Right lobe of liver (tissue), 6 donors: ENCODE data around the gene FIBP. TPM values are rescaled to one million over a fixed set of nuclear protein-coding genes. Genes with fewer than 3 reads are reported as not detected.

Source experiments
- ATAC-seq, 4 donors: fragments of 200-7000 bp; cut with Tn5 transposase; one replicate each; pipeline ENCODE4 v1.9.1; 2020; ENCODE audit warnings: mild to moderate bottlenecking in 4 of 4, moderate library complexity in 4 of 4
- DNase-seq, 3 donors: peaks; one replicate each; pipeline ENCODE4 v3.0.0-alpha.2; 2020
- H3K27ac ChIP-seq, 3 donors: fragments of 200-600 bp; one replicate each; pipeline ENCODE4 v1.8.0; 2022
- H3K27me3 ChIP-seq, 2 donors: fragments of 200-600 bp; one replicate each; pipeline ENCODE4 v1.8.0; 2022
- H3K36me3 ChIP-seq, 4 donors: fragments of 200-600 bp; sonication (generic) in 1 of 4; one replicate each; pipeline versions ENCODE4 v1.5.1 to v1.8.0; 2017 to 2022; ENCODE audit warnings: control low read depth in 1 of 4
- H3K4me1 ChIP-seq, 4 donors: fragments of 200-600 bp; sonication (generic) in 1 of 4; one replicate each; pipeline versions ENCODE4 v1.5.1 to v1.8.0; 2017 to 2022; ENCODE audit warnings: control low read depth in 1 of 4
- H3K4me3 ChIP-seq, 3 donors: fragments of 200-600 bp; one replicate each; pipeline ENCODE4 v1.8.0; 2022
- H3K9me3 ChIP-seq, 4 donors: fragments of 200-600 bp; sonication (generic) in 1 of 4; one replicate each; pipeline versions ENCODE4 v1.5.1 to v1.8.0; 2017 to 2022; ENCODE audit warnings: control low read depth in 1 of 4
- POLR2A ChIP-seq: fragments of 450-650 bp; IDR thresholded peaks from one replicate; pipeline ENCODE4 v1.6.1; 2017; ENCODE audit warnings: antibody characterized with exemption, mild to moderate bottlenecking
- WGBS: methylation state at CpG from one replicate; pipeline ENCODE4 v1.1.6; 2018; ENCODE audit warnings: low coverage, low lambda C conversion rate; ENCODE audit not compliant: insufficient coverage; ENCODE audit errors: missing lambda C conversion rate; 5-methylcytosine and 5-hydroxymethylcytosine counted together
- intact Hi-C, 2 donors: fragments of 100-400 bp; cut with DNase I; formaldehyde crosslinking; loops; one replicate each; pipeline versions ENCODE4 v1.11.2 to v1.14.1; 2022
- total RNA-seq, 6 experiments: library from RNA; depleted of rRNA in 2 of 6; stranded (reverse); fragments of >200 nt in 2 of 6; fragmentation: NEBNext Ultra II Directional in 3 of 6; extraction: Animal tissue kit (Norgen Biotek cat#: 25700) in 3 of 6; gene quantifications; one replicate each; pipeline versions ENCODE4 v1.1.0 to v1.2.4, GENCODE V29; 2016 to 2023
- TF ChIP-seq, protein P1 (sequence below), 4 donors: fragments of 200-600 bp in 3 of 4; fragments of 450-650 bp in 1 of 4; IDR thresholded peaks; one replicate each; pipeline versions ENCODE4 v1.5.1 to v1.8.0; 2016 to 2022; ENCODE audit warnings: antibody characterized with exemption in 4 of 4, mild to moderate bottlenecking in 2 of 4
- donor health status: DM: no; HTN: yes; CAD: no.
- donor health status: DM: no; HTN: no; CAD: no.
- donor health status: DM: no; HTN: no; CAD: no.
- donor health status: DM: no; HTN: yes; CAD: no.
- donor health status: DM: no; HTN: yes; CAD: no.

FIBP gene
- total RNA-seq, 6 experiments from 2014 or later: 19.4 to 66.1 (median 23.3) TPM

DNA sequence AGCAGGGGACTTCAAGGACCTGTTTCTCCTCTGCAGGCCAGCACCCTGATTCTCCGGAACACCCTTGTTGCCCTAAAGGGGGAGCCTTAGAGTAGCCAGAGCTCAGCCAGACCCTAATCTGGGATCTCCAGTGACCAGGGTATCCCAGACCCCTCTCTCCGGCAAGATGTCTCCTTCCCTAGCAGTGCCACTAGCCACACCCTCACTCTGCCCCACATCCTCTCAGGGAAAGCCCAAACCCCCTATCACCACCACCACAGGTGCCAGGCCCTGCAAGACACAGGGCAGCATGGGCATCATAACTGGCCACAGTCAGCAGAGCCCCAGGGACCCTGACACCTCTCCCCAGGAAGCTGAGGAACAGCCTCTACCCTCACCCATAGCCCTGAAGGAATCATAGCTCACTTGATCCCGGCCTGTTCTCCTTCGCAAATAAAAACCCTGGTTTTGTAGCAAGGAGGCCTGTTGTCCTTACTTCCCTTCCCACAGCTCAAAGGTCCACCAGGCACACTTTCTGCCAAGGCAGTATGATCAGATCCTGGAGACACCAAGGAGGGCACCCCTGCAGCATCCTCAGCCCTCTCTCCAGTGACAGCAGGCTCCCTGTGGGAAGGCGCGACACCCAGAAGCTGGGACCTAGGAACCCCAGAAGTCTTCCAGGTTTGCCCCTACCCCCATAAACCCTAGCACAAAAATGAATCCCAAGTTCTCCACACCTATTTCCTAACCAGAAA is 34.9 kb downstream of the FIBP start:
- intact Hi-C loops: no loop called here
- ATAC-seq (no peak), DNase-seq (no peak)
- H3K27ac ChIP-seq: no peak overlapping the region
- TF ChIP-seq, protein P1, sequence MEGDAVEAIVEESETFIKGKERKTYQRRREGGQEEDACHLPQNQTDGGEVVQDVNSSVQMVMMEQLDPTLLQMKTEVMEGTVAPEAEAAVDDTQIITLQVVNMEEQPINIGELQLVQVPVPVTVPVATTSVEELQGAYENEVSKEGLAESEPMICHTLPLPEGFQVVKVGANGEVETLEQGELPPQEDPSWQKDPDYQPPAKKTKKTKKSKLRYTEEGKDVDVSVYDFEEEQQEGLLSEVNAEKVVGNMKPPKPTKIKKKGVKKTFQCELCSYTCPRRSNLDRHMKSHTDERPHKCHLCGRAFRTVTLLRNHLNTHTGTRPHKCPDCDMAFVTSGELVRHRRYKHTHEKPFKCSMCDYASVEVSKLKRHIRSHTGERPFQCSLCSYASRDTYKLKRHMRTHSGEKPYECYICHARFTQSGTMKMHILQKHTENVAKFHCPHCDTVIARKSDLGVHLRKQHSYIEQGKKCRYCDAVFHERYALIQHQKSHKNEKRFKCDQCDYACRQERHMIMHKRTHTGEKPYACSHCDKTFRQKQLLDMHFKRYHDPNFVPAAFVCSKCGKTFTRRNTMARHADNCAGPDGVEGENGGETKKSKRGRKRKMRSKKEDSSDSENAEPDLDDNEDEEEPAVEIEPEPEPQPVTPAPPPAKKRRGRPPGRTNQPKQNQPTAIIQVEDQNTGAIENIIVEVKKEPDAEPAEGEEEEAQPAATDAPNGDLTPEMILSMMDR (IDR thresholded peaks at IDR 0.05): no peak
- TF ChIP-seq POLR2A: no peak
- H3K36me3 ChIP-seq: peaks cover 6 to 38% (median 21%) of the 10 kb centered on the region in 4 donors
- no peak overlapping the region for H3K4me3 ChIP-seq
- no peaks in the 10 kb centered on the region for H3K27me3 ChIP-seq
- no peaks in the 10 kb centered on the region for H3K9me3 ChIP-seq
- WGBS: 100% methylated on average over 2 of the region's 6 CpGs
- H3K4me1 ChIP-seq: peaks cover 0 to 9% (median 4%) of the 10 kb centered on the region in 4 donors

DNA sequence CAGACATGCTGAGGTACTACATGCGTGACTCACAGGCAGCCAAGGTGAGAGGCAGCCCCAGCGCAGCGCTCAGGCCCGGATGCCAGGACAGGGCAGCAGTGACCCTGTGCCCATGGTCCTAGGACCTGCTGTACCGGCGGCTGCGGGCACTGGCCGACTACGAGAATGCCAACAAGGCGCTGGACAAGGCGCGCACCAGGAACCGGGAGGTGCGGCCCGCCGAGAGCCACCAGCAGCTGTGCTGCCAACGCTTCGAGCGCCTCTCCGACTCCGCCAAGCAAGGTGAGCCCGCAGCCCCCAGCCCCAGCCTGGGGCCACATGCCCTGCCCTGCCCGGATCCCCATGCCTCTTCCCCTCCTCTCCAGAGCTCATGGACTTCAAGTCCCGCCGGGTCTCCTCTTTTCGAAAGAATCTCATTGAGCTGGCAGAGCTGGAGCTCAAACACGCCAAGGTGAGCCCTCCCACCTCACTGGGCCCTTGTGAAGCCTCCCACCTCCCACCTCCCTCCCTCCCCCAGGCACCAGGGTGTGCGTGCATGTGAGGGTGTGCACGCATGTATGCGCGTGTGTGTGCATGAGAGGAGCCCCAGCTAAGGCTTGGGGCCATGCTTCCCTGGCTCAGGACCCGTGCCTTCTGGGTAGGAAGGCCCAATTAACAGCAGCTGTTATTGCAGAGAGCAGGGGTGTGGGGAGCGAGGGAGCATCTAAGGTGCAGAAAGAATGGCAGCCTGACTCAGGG is 35.6 kb downstream of the FIBP start:
- 88% methylated on average over 6 of the region's 33 CpGs for WGBS
- DNase-seq (peak in 1 of 3 donors; percentile 55), ATAC-seq (no peak)
- intact Hi-C loops: no loop called here
- H3K36me3 ChIP-seq: peaks cover 6 to 38% (median 21%) of the 10 kb centered on the region in 4 donors
- TF ChIP-seq, protein P1 (IDR thresholded peaks at IDR 0.05): no peak
- H3K4me3 ChIP-seq: no peak overlapping the region
- no peaks in the 10 kb centered on the region for H3K27me3 ChIP-seq
- H3K4me1 ChIP-seq: peaks cover 0 to 9% (median 4%) of the 10 kb centered on the region in 4 donors
- no peak overlapping the region for H3K27ac ChIP-seq
- H3K9me3 ChIP-seq: no peaks in the 10 kb centered on the region

DNA sequence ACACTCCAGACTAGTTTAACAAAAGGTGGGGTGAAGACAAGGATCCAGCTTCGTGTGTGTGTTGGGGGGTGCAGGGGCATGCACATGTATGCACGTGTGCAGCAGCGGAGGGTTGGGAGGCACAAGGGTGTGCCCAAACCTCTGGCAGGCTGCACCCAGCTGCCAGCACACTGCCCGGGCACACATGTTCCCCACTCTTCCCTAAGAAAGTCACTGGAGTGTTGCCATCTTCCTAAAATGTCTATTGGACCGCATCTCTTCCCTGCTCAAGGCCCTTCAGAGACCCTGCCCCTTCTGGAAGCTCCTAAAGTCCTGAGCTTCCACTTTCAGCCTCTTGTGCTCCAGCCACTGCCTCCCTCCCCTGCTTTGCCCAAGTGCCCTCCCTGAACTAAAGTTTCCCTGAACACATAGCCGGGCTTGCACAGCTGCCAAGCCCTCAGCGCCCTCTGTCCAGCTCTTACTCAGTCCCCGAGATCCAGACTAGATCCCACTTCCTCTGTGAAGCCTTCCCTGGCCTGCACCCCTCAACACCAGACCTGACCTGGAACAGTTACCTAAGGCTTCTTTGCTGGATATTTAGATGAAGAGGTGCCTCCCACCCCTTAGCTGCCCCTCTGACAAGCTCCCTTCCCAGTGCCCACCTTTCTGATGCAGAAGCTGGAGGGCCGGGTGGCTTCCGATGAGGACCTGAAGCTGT is 36.3 kb downstream of the FIBP start:
- DNase-seq (no peak), ATAC-seq (peak in 1 of 4 donors; percentile 3)
- intact Hi-C loops: no loop called here
- peaks cover 6 to 38% (median 21%) of the 10 kb centered on the region in 4 donors for H3K36me3 ChIP-seq
- 86% methylated on average over 3 of the region's 10 CpGs for WGBS
- TF ChIP-seq, protein P1 (IDR thresholded peaks at IDR 0.05): no peak
- TF ChIP-seq POLR2A: no peak
- H3K9me3 ChIP-seq: no peaks in the 10 kb centered on the region
- H3K27me3 ChIP-seq: no peaks in the 10 kb centered on the region
- H3K4me3 ChIP-seq: no peak overlapping the region
- H3K4me1 ChIP-seq: peaks cover 0 to 9% (median 4%) of the 10 kb centered on the region in 4 donors
- no peak overlapping the region for H3K27ac ChIP-seq

DNA sequence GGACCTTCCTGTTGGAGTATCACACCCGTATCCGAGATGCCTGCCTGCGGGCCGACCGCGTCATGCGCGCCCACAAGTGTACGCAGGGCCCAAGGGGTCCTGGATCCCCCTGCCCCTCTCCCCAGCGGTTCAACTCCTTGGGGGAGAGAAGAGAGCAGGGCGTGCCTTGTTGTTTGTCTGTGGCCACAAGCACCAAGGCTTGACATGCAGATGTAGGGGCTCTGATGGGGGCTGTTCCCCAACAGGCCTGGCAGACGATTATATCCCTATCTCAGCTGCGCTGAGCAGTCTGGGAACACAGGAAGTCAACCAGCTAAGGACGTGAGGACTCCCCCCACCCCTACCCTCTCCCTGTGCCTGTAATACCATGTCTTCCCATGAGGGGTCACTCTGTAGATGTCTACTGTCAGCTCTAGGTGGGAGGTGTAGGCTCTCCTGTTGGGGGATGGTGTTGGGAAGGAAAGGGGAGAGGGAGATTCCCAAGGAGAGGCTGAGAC is 37.1 kb downstream of the FIBP start:
- Histone ChIP-seq H3K27ac (no peak overlapping the region), H3K4me1 (peaks cover 0 to 5% (median 2%) of the 10 kb centered on the region in 4 donors), H3K4me3 (no peak overlapping the region), H3K9me3 (no peaks in the 10 kb centered on the region), H3K36me3 (peaks cover 6 to 35% (median 21%) of the 10 kb centered on the region in 4 donors), H3K27me3 (no peaks in the 10 kb centered on the region)
- peak in 3 of 4 donors; percentile 7 to 11 (median 11) for ATAC-seq
- DNase-seq: no peak
- TF ChIP-seq POLR2A: no peak
- TF ChIP-seq, protein P1 (IDR thresholded peaks at IDR 0.05): peak; percentile 9 to 44 (median 25)
- intact Hi-C loops: no loop called here
- WGBS: no CpG with 5 or more reads among the region's 14 CpGs
